ENCODE measurements around the gene UGGT2. TPM values are rescaled to one million over a fixed set of nuclear protein-coding genes. Genes with fewer than 3 reads are reported as not detected.
"Not testable (repeated sequence)": the region's sequence is repeated elsewhere in the genome, so short reads cannot be mapped to it uniquely, and the experiment has no call there.

Gene UGGT2
- total RNA-seq, 2 donors from 2014 or later, result 21.1 to 26.1 TPM

GRCh38 chr13:96068729-96069128 lies 15.5 kb upstream of the UGGT2 start:
- no peak for DNase-seq (ENCODE audit: low spot score)
- H3K4me3 ChIP-seq, result no peak overlapping the region
- H3K36me3 ChIP-seq, result no peaks in the 10 kb centered on the region
- H3K4me1 ChIP-seq (replicated peaks), result no peaks in the 10 kb centered on the region
- intact Hi-C loops (cut with DNase I), result no loop called here
- no peak for TF ChIP-seq POLR2AphosphoS5 (IDR thresholded peaks at IDR 0.05)
- no peak for TF ChIP-seq CTCF (IDR thresholded peaks at IDR 0.05)
- TF ChIP-seq POLR2A (IDR thresholded peaks at IDR 0.05), result no peak
- H3K27ac ChIP-seq, result no peak overlapping the region
- no peaks in the 10 kb centered on the region for H3K9me3 ChIP-seq
- H3K27me3 ChIP-seq (replicated peaks; ENCODE audit: insufficient read depth), result no peaks in the 10 kb centered on the region
- WGBS, result 68% methylated on average over 2 of the region's 2 CpGs

GRCh38 chr13:96065849-96066248 lies 12.6 kb upstream of the UGGT2 start:
- Histone ChIP-seq H3K27ac (no peak overlapping the region), H3K4me1 (replicated peaks) (no peaks in the 10 kb centered on the region), H3K27me3 (replicated peaks; ENCODE audit: insufficient read depth) (no peaks in the 10 kb centered on the region), H3K9me3 (no peaks in the 10 kb centered on the region), H3K36me3 (no peaks in the 10 kb centered on the region), H3K4me3 (no peak overlapping the region)
- intact Hi-C loops (cut with DNase I), result no loop called here
- WGBS, result 75% methylated on average over 2 of the region's 2 CpGs
- DNase-seq (ENCODE audit: low spot score), result no peak
- TF ChIP-seq POLR2AphosphoS5 (IDR thresholded peaks at IDR 0.05) (no peak), CTCF (IDR thresholded peaks at IDR 0.05) (no peak), POLR2A (IDR thresholded peaks at IDR 0.05) (no peak)

DNA sequence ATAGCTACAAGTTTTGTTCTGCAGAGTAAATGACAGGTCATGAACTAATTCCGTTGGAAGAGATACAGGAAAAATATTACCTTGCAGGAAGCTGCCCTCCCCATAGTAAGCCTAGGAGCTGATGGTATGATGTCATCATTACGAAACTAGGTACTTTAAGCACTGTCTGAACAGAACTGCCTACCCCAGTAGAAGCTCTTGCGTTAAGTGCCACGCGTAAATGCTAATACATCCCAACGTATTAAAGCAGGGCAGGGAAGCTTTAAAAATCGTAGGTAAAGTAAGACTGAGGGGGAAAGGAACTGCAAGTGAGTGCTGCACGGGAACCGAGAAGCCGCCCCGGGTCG lies 572 bp downstream of the UGGT2 start:
- Histone ChIP-seq H3K9me3 (no peaks in the 10 kb centered on the region), H3K4me3 (peak overlapping the region; percentile 64 to 89), H3K27ac (peak overlapping the region; percentile 76 to 85), H3K36me3 (no peaks in the 10 kb centered on the region), H3K4me1 (replicated peaks) (no peaks in the 10 kb centered on the region), H3K27me3 (replicated peaks; ENCODE audit: insufficient read depth) (no peaks in the 10 kb centered on the region)
- intact Hi-C loops (cut with DNase I), result no loop called here
- TF ChIP-seq POLR2AphosphoS5 (IDR thresholded peaks at IDR 0.05) (no peak), POLR2A (IDR thresholded peaks at IDR 0.05) (no peak), CTCF (IDR thresholded peaks at IDR 0.05) (no peak)
- under 1% methylated on average over 12 of the region's 12 CpGs for WGBS
- DNase-seq (ENCODE audit: low spot score), result no peak

- not testable (repeated sequence) for H3K27ac ChIP-seq, H3K4me3 ChIP-seq
Measured at GRCh38 chr13:96051946-96052345, 1.3 kb downstream of the UGGT2 start.

GRCh38 chr13:96051491-96051890 lies 1.7 kb downstream of the UGGT2 start:
- H3K9me3 ChIP-seq; DNase-seq (ENCODE audit: low spot score); H3K4me1 ChIP-seq (replicated peaks); H3K36me3 ChIP-seq; H3K4me3 ChIP-seq; H3K27me3 ChIP-seq (replicated peaks; ENCODE audit: insufficient read depth); intact Hi-C loops (cut with DNase I); H3K27ac ChIP-seq: not testable (repeated sequence)
- 95% methylated on average over 5 of the region's 5 CpGs for WGBS

More at GRCh38 chr13:96051946-96052345, 1.3 kb downstream of the UGGT2 start:
- H3K4me1 ChIP-seq (replicated peaks); intact Hi-C loops (cut with DNase I); DNase-seq (ENCODE audit: low spot score); H3K27me3 ChIP-seq (replicated peaks; ENCODE audit: insufficient read depth); H3K9me3 ChIP-seq; H3K36me3 ChIP-seq: not testable (repeated sequence)
- 98% methylated on average over 3 of the region's 3 CpGs for WGBS

DNA sequence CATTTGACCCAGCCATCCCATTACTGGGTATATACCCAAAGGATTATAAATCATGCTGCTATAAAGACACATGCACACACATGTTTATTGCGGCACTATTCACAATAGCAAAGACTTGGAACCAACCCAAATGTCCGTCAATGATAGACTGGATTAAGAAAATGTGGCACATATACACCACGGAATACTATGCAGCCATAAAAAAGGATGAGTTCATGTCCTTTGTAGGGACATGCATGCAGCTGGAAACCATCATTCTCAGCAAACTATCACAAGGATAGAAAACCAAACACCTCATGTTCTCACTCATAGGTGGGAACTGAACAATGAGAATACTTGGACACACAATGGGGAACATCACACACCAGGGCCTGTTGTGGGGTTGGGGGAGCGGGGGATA lies 2.2 kb downstream of the UGGT2 start:
- DNase-seq (ENCODE audit: low spot score); H3K27me3 ChIP-seq (replicated peaks; ENCODE audit: insufficient read depth); H3K36me3 ChIP-seq; intact Hi-C loops (cut with DNase I); H3K27ac ChIP-seq; H3K9me3 ChIP-seq; H3K4me3 ChIP-seq; H3K4me1 ChIP-seq (replicated peaks): not testable (repeated sequence)
- 92% methylated on average over 4 of the region's 4 CpGs for WGBS

GRCh38 chr13:96046449-96047126 lies 6.6 kb downstream of the UGGT2 start:
- H3K4me1 ChIP-seq (replicated peaks); H3K4me3 ChIP-seq; H3K27me3 ChIP-seq (replicated peaks; ENCODE audit: insufficient read depth); intact Hi-C loops (cut with DNase I); H3K27ac ChIP-seq; H3K9me3 ChIP-seq; H3K36me3 ChIP-seq; DNase-seq (ENCODE audit: low spot score): not testable (repeated sequence)
- WGBS, result 97% methylated on average over 16 of the region's 16 CpGs

Measured in prostate gland (tissue), 2 donors.